T-cell (primary cell): Measurements from ENCODE around the gene ZNF222. TPM values are rescaled to one million over a fixed set of nuclear protein-coding genes. Genes with fewer than 3 reads are reported as not detected.

ENCODE experiments used
- ATAC-seq, 4 experiments: fragments of 200-7000 bp in 3 of 4; fragments of 150-1000 bp in 1 of 4; cut with Tn5 transposase; replicated peaks in 1 of 4; 1 replicate in 3 of 4; 2 replicates in 1 of 4; pipeline ENCODE4 v1.10.0; 2021; ENCODE audit warnings: moderate library complexity in 3 of 4, mild to moderate bottlenecking in 2 of 4, moderate number of reproducible peaks in 1 of 4
- CTCF ChIA-PET, 2 donors: fragments of 300-600 bp; sonication (Branson Sonifier 250); formaldehyde crosslinking; loops; one replicate each; lab custom pipeline; 2022; ENCODE audit warnings: antibody characterized with exemption in 2 of 2; lab: Charles Lee
- POLR2A ChIA-PET, 2 donors: fragments of 300-600 bp; sonication (Branson Sonifier 250); formaldehyde crosslinking; loops; one replicate each; lab custom pipeline; 2022; ENCODE audit warnings: antibody characterized with exemption in 2 of 2; lab: Charles Lee
- DNase-seq, 35 experiments: peaks; one replicate each; pipeline versions ENCODE4 v3.0.0 to v3.0.0-alpha.2; 2013 to 2023
- H3K27ac ChIP-seq: one replicate; pipeline ENCODE4 v1.5.1; 2013; ENCODE audit warnings: low read length
- H3K27me3 ChIP-seq, 2 experiments: replicated peaks in 1 of 2; 1 replicate in 1 of 2; 2 replicates in 1 of 2; pipeline versions ENCODE4 v1.6.1 to v1.7.0; 2013; ENCODE audit warnings: low read length in 1 of 2, mixed read lengths in 1 of 2; ENCODE audit not compliant: control insufficient read depth in 2 of 2, insufficient read depth in 2 of 2; ENCODE audit errors: extremely low read depth in 1 of 2
- H3K36me3 ChIP-seq, 2 donors: 1 replicate in 1 of 2; 2 replicates in 1 of 2; pipeline versions ENCODE4 v1.6.1 to v1.7.0; 2013; ENCODE audit warnings: low read length in 1 of 2; ENCODE audit not compliant: control insufficient read depth in 2 of 2, insufficient read depth in 1 of 2; ENCODE audit errors: extremely low read depth in 1 of 2
- H3K4me1 ChIP-seq, 2 experiments: 1 replicate in 1 of 2; 2 replicates in 1 of 2; pipeline versions ENCODE4 v1.6.1 to v1.7.0; 2013; ENCODE audit warnings: low read length in 2 of 2, mixed read lengths in 1 of 2; ENCODE audit not compliant: insufficient read depth in 2 of 2, control insufficient read depth in 1 of 2; ENCODE audit errors: extremely low read depth in 1 of 2
- H3K4me3 ChIP-seq, 2 donors: 1 replicate in 1 of 2; 2 replicates in 1 of 2; pipeline versions ENCODE4 v1.5.1 to v1.7.0; 2013; ENCODE audit warnings: mild to moderate bottlenecking in 2 of 2, low read length in 1 of 2, moderate library complexity in 1 of 2; ENCODE audit not compliant: control insufficient read depth in 1 of 2; ENCODE audit errors: extremely low read depth in 1 of 2
- H3K9me3 ChIP-seq: 2 replicates; pipeline ENCODE4 v1.7.0; 2013
- H3K27ac Mint-ChIP-seq, 2 donors: one replicate each; pipeline ENCODE4 v1.8.0; 2020 to 2021; ENCODE audit warnings: mild to moderate bottlenecking in 2 of 2, mixed read lengths in 2 of 2
- H3K27me3 Mint-ChIP-seq, 2 donors: one replicate each; pipeline ENCODE4 v1.8.0; 2021 to 2022; ENCODE audit warnings: mixed read lengths in 2 of 2
- H3K36me3 Mint-ChIP-seq: one replicate; pipeline ENCODE4 v1.8.0; 2021; ENCODE audit warnings: mixed read lengths
- H3K4me1 Mint-ChIP-seq, 3 donors: one replicate each; pipeline ENCODE4 v1.8.0; 2020 to 2022; ENCODE audit warnings: mixed read lengths in 3 of 3, mild to moderate bottlenecking in 1 of 3
- H3K4me3 Mint-ChIP-seq, 3 donors: one replicate each; pipeline ENCODE4 v1.8.0; 2020 to 2022; ENCODE audit warnings: mild to moderate bottlenecking in 3 of 3, mixed read lengths in 3 of 3, moderate library complexity in 3 of 3
- H3K9me3 Mint-ChIP-seq, 3 donors: one replicate each; pipeline ENCODE4 v1.8.0; 2020 to 2022; ENCODE audit warnings: mixed read lengths in 3 of 3
- WGBS: methylation state at CpG from one replicate; pipeline ENCODE4 v1.1.5; 2013; ENCODE audit warnings: missing lambda C conversion rate; ENCODE audit not compliant: insufficient coverage; 5-methylcytosine and 5-hydroxymethylcytosine counted together
- total RNA-seq, 35 experiments: library from RNA in 6 of 35; stranded (reverse) in 6 of 35; fragments of 120-200 nt in 1 of 35; gene quantifications; one replicate each; pipeline versions ENCODE4 v1.2.1 to v1.2.4 and lab custom pipeline; 2013 to 2026

The ZNF222 gene
- total RNA-seq, 5 donors from 2014 or later (not counting 1 experiment from before 2014, with no cell fraction given) = 3.6 to 7.4 (median 5.0) TPM

GRCh38 chr19:44002212-44002565, 23.0 kb upstream of the ZNF222 start:
- Mint-ChIP-seq H3K36me3 (peaks cover 39% of the 10 kb centered on the region), H3K4me3 (peak overlapping the region; percentile 99 to 100 (median 99)), H3K27me3 (no peaks in the 10 kb centered on the region), H3K4me1 (peaks cover 22 to 26% (median 22%) of the 10 kb centered on the region in 3 donors), H3K9me3 (peaks cover 19 to 36% (median 30%) of the 10 kb centered on the region in 3 donors), H3K27ac (peak overlapping the region; percentile 95 to 97)
- H3K9me3 ChIP-seq = peaks cover 2% of the 10 kb centered on the region
- DNase-seq (no peak), ATAC-seq (no peak)
- ChIA-PET POLR2A (no interaction called here), CTCF (interaction anchor here in 1 of 2 donors (0.6 kb wide), 1 partner anchor 1525 kb away, joined by 3 read pairs; no protein-coding TSS in a partner anchor)
- peak overlapping the region; percentile 78 to 87 for H3K4me3 ChIP-seq
- H3K27ac ChIP-seq = peak overlapping the region; percentile 52
- 2% methylated on average over 5 of the region's 8 CpGs for WGBS
- peaks cover 8 to 15% of the 10 kb centered on the region in 2 experiments for H3K4me1 ChIP-seq
- peaks cover 0 to 7% of the 10 kb centered on the region in 2 donors for H3K36me3 ChIP-seq
- no peaks in the 10 kb centered on the region for H3K27me3 ChIP-seq

GRCh38 chr19:44002566-44003460, 22.4 kb upstream of the ZNF222 start, which contains the start of gene ZNF230:
TSS of gene ZNF230 (plus strand) at chr19:44002957. CDS start at chr19:44007079, 4,122 bp downstream.
- ATAC-seq (peak; percentile 97 to 99 (median 99)), DNase-seq (peak; percentile 57 to 94 (median 80))
- Mint-ChIP-seq H3K4me1 (peaks cover 22 to 26% (median 22%) of the 10 kb centered on the region in 3 donors), H3K27ac (peak within 1 kb of the TSS; percentile 95 to 97), H3K4me3 (peak within 1 kb of the TSS; percentile 99 to 100 (median 99)), H3K9me3 (peaks cover 25 to 37% (median 31%) of the 10 kb centered on the region in 3 donors), H3K36me3 (peaks cover 39% of the 10 kb centered on the region), H3K27me3 (no peaks in the 10 kb centered on the region)
- peak within 1 kb of the TSS; percentile 52 for H3K27ac ChIP-seq
- H3K36me3 ChIP-seq = peaks cover 6 to 10% of the 10 kb centered on the region in 2 donors
- 0% methylated on average over 32 of the region's 48 CpGs for WGBS
- peaks cover 4% of the 10 kb centered on the region for H3K9me3 ChIP-seq
- POLR2A ChIA-PET = no interaction called here
- no peaks in the 10 kb centered on the region for H3K27me3 ChIP-seq
- peaks cover 8 to 15% of the 10 kb centered on the region in 2 experiments for H3K4me1 ChIP-seq
- CTCF ChIA-PET = no interaction called here
- H3K4me3 ChIP-seq = peak within 1 kb of the TSS; percentile 78 to 87

DNA sequence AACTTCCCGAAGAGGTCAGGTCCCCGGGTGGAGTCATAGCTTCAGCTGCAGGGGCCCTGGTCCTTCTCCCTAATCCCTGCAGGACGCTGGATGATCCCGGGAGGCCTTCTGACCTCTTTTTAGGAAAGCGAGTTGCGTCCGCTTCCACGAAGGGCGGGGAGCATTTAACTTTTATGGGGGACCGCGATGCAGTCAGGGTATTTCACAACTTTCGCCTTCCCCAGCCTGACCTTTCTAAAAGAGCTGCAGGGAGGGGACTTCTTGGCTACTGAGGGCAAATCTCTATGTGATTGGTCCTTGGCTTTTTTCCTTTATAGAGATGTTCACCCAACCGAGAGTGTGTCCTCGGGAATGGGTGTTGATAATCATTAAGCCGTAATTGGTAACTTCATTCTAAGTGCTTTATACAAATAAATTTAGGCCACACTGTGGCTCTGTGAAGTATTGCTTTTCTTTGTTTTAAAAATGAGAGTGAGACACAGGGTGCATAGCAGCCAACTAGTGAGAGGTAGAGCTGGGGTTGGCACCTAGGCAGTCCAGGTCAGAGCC, 21.6 kb upstream of the ZNF222 start:
- H3K27ac Mint-ChIP-seq = peak overlapping the region; percentile 95 to 97
- Histone ChIP-seq H3K4me1 (peaks cover 8 to 15% of the 10 kb centered on the region in 2 experiments), H3K27me3 (no peaks in the 10 kb centered on the region), H3K4me3 (peak overlapping the region; percentile 78 to 87), H3K36me3 (peaks cover 8 to 17% of the 10 kb centered on the region in 2 donors), H3K9me3 (peaks cover 5% of the 10 kb centered on the region), H3K27ac (peak overlapping the region; percentile 52)
- 5% methylated on average over 11 of the region's 15 CpGs for WGBS
- ATAC-seq (peak in 1 of 4 experiments; percentile 28), DNase-seq (peak in 2 of 35 experiments; percentile 7 to 27)
- no peaks in the 10 kb centered on the region for H3K27me3 Mint-ChIP-seq
- ChIA-PET CTCF (interaction anchor here in 1 of 2 donors (0.6 kb wide), 1 partner anchor 68 kb away, joined by 4 read pairs; no protein-coding TSS in a partner anchor), POLR2A (no interaction called here)
- peaks cover 41% of the 10 kb centered on the region for H3K36me3 Mint-ChIP-seq
- H3K4me1 Mint-ChIP-seq = peaks cover 22 to 26% (median 22%) of the 10 kb centered on the region in 3 donors
- peak overlapping the region; percentile 99 to 100 (median 99) for H3K4me3 Mint-ChIP-seq
- H3K9me3 Mint-ChIP-seq = peaks cover 25 to 36% (median 30%) of the 10 kb centered on the region in 3 donors

DNA sequence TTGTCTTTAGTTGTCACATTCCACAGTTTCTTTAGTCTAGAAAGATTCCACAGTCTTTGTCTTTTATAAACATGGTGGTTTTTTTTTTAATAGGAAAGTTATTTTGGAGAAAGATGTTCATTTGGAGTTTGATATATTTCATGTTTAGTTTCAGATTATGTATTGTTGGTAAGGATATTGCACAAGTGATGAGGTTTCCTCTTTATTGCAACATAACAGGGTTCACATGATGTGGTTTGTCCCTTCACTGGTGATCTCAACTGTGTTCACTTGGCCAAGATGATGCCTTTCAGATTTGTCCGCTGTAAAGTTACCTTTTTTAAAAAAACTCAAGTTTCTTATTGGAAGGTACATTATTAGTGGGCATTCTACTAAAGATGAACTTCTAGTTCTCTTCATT, 19.2 kb upstream of the ZNF222 start:
- no peak overlapping the region for H3K4me3 ChIP-seq
- peaks cover 12% of the 10 kb centered on the region for H3K9me3 ChIP-seq
- ChIA-PET CTCF (no interaction called here), POLR2A (no interaction called here)
- DNase-seq (no peak), ATAC-seq (no peak)
- peaks cover 8 to 15% of the 10 kb centered on the region in 2 experiments for H3K4me1 ChIP-seq
- Mint-ChIP-seq H3K27me3 (no peaks in the 10 kb centered on the region), H3K9me3 (peaks cover 32 to 48% (median 47%) of the 10 kb centered on the region in 3 donors), H3K4me3 (no peak overlapping the region), H3K36me3 (peaks cover 59% of the 10 kb centered on the region), H3K4me1 (peaks cover 22 to 26% (median 22%) of the 10 kb centered on the region in 3 donors), H3K27ac (no peak overlapping the region)
- H3K27ac ChIP-seq = no peak overlapping the region
- no CpG with 5 or more reads among the region's 1 CpG for WGBS
- no peaks in the 10 kb centered on the region for H3K27me3 ChIP-seq
- peaks cover 8 to 40% of the 10 kb centered on the region in 2 donors for H3K36me3 ChIP-seq

- Mint-ChIP-seq H3K4me3 (no peak overlapping the region), H3K36me3 (peaks cover 72% of the 10 kb centered on the region), H3K27me3 (no peaks in the 10 kb centered on the region), H3K27ac (no peak overlapping the region), H3K4me1 (peaks cover 15 to 19% (median 15%) of the 10 kb centered on the region in 3 donors), H3K9me3 (peaks cover 37 to 61% (median 58%) of the 10 kb centered on the region in 3 donors)
- CTCF ChIA-PET = interaction anchor here in 1 of 2 donors (0.6 kb wide), 1 partner anchor 20 kb away, joined by 4 read pairs; no protein-coding TSS in a partner anchor
- peak overlapping the region in 1 of 2 donors; percentile 46 for H3K4me3 ChIP-seq
- peaks cover 3 to 9% of the 10 kb centered on the region in 2 experiments for H3K4me1 ChIP-seq
- peaks cover 8 to 43% of the 10 kb centered on the region in 2 donors for H3K36me3 ChIP-seq
- ATAC-seq = no peak
- peaks cover 25% of the 10 kb centered on the region for H3K9me3 ChIP-seq
- DNase-seq = no peak
- 95% methylated on average over 3 of the region's 6 CpGs for WGBS
- POLR2A ChIA-PET = interaction anchor here in 1 of 2 donors (0.6 kb wide), 1 partner anchor 22 kb away, joined by 8 read pairs; no protein-coding TSS in a partner anchor
- no peaks in the 10 kb centered on the region for H3K27me3 ChIP-seq
- no peak overlapping the region for H3K27ac ChIP-seq
Observed at GRCh38 chr19:44007473-44007872, 17.7 kb upstream of the ZNF222 start.

DNA sequence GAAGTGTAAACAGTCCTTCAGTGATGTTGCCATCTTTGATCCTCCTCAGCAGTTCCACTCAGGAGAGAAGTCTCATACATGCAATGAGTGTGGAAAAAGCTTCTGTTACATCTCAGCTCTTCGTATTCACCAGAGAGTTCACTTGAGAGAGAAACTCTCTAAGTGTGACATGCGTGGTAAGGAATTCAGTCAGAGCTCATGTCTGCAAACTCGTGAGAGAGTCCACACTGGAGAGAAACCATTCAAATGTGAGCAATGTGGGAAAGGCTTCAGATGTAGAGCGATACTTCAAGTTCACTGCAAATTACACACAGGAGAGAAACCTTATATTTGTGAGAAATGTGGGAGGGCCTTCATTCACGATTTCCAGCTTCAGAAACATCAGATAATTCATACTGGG, 14.7 kb upstream of the ZNF222 start:
- Mint-ChIP-seq H3K4me1 (peaks cover 0 to 5% (median 3%) of the 10 kb centered on the region in 3 donors), H3K27ac (no peak overlapping the region), H3K36me3 (peaks cover 78% of the 10 kb centered on the region), H3K27me3 (no peaks in the 10 kb centered on the region), H3K9me3 (peaks cover 41 to 87% (median 79%) of the 10 kb centered on the region in 3 donors), H3K4me3 (no peak overlapping the region)
- POLR2A ChIA-PET = interaction anchor here in 1 of 2 donors (0.6 kb wide), 1 partner anchor 180 kb away, joined by 18 read pairs; no protein-coding TSS in a partner anchor
- DNase-seq (no peak), ATAC-seq (no peak)
- peaks cover 30% of the 10 kb centered on the region for H3K9me3 ChIP-seq
- peak overlapping the region in 1 of 2 donors; percentile 30 for H3K4me3 ChIP-seq
- H3K36me3 ChIP-seq = peaks cover 8 to 43% of the 10 kb centered on the region in 2 donors
- no peaks in the 10 kb centered on the region for H3K4me1 ChIP-seq
- WGBS = 100% methylated on average over 2 of the region's 5 CpGs
- CTCF ChIA-PET = interaction anchor here in 1 of 2 donors (0.6 kb wide), 1 partner anchor 264 kb away, joined by 4 read pairs; no protein-coding TSS in a partner anchor
- no peaks in the 10 kb centered on the region for H3K27me3 ChIP-seq
- no peak overlapping the region for H3K27ac ChIP-seq
